HepG2 (cell line): Measurements from ENCODE around the gene SYNGR2. TPM values are rescaled to one million over a fixed set of nuclear protein-coding genes. Genes with fewer than 3 reads are reported as not detected.
A peak's percentile ranks its signal among the peaks of the same experiment; 100 is the strongest.

Experiments used
- AGO2 ChIP-seq: fragments of 200-400 bp; formaldehyde crosslinking; optimal IDR thresholded peaks from 2 replicates; pipeline ENCODE3; 2017; ENCODE audit warnings: mild to moderate bottlenecking, low read depth, low read length, moderate library complexity
- ATF7-NPFF ChIP-seq: sonication (generic); formaldehyde crosslinking; IDR thresholded peaks from 2 replicates; pipeline ENCODE4 v1.8.1; 2023; ENCODE audit warnings: mild to moderate bottlenecking, low read depth, missing genetic modification reagents, moderate library complexity
- ELF4 ChIP-seq: sonication (generic); formaldehyde crosslinking; IDR thresholded peaks from 2 replicates; pipeline ENCODE4 v1.5.0; 2020; ENCODE audit warnings: missing genetic modification reagents, mild to moderate bottlenecking, moderate library complexity, borderline replicate concordance
- KDM5A ChIP-seq: fragments of 200-600 bp; sonication (generic); IDR thresholded peaks from 2 replicates; pipeline ENCODE4 v1.7.0; 2018; ENCODE audit warnings: antibody characterized with exemption, mild to moderate bottlenecking, low read length, borderline replicate concordance
- MAFG ChIP-seq: sonication (generic); formaldehyde crosslinking; IDR thresholded peaks from 2 replicates; pipeline ENCODE4 v1.5.1; 2020; ENCODE audit warnings: mild to moderate bottlenecking, missing genetic modification reagents
- MED13 ChIP-seq: sonication (generic); formaldehyde crosslinking; IDR thresholded peaks from 2 replicates; pipeline ENCODE4 v1.5.0; 2020; ENCODE audit warnings: missing genetic modification reagents
- MEF2D ChIP-seq: sonication (generic); formaldehyde crosslinking; IDR thresholded peaks from 2 replicates; pipeline ENCODE4 v1.5.1; 2020; ENCODE audit warnings: mild to moderate bottlenecking, missing genetic modification reagents
- NAIF1 ChIP-seq: sonication (generic); formaldehyde crosslinking; IDR thresholded peaks from 2 replicates; pipeline ENCODE4 v1.5.0; 2020; ENCODE audit warnings: mild to moderate bottlenecking, missing genetic modification reagents, borderline replicate concordance
- NCOA5 ChIP-seq: sonication (generic); formaldehyde crosslinking; IDR thresholded peaks from 2 replicates; pipeline ENCODE4 v1.4.0; 2020; ENCODE audit warnings: missing genetic modification reagents
- NR2C2 ChIP-seq: sonication (generic); formaldehyde crosslinking; IDR thresholded peaks from 2 replicates; pipeline ENCODE4 v1.4.0; 2020; ENCODE audit warnings: missing genetic modification reagents, mild to moderate bottlenecking, moderate library complexity, borderline replicate concordance
- NR2F2 ChIP-seq: IDR thresholded peaks from 2 replicates; pipeline ENCODE4 v1.6.1; 2012; ENCODE audit warnings: low read depth, inconsistent platforms, borderline replicate concordance
- PITX1 ChIP-seq: sonication (generic); formaldehyde crosslinking; IDR thresholded peaks from 2 replicates; pipeline ENCODE4 v1.5.1; 2020; ENCODE audit warnings: mild to moderate bottlenecking, missing genetic modification reagents
- POLR2AphosphoS5 ChIP-seq: IDR thresholded peaks from 2 replicates; pipeline ENCODE4 v1.6.1; 2012; ENCODE audit warnings: low read depth, low read length
- SAP130 ChIP-seq: IDR thresholded peaks from 2 replicates; pipeline ENCODE4 v1.6.1; 2016; ENCODE audit warnings: low read depth
- TBX2 ChIP-seq: sonication (generic); formaldehyde crosslinking; IDR thresholded peaks from 2 replicates; pipeline ENCODE4 v1.5.0; 2020; ENCODE audit warnings: missing genetic modification reagents, mild to moderate bottlenecking, borderline replicate concordance
- TEAD3 ChIP-seq: optimal IDR thresholded peaks from 2 replicates; pipeline ENCODE3; 2016; ENCODE audit warnings: borderline replicate concordance
- TP53 ChIP-seq: sonication (generic); formaldehyde crosslinking; conservative IDR thresholded peaks from 2 replicates; pipeline ENCODE4 v1.4.0; 2020; ENCODE audit warnings: missing genetic modification reagents
- ZBTB42 ChIP-seq: sonication (generic); formaldehyde crosslinking; IDR thresholded peaks from 2 replicates; pipeline ENCODE4 v1.5.0; 2020; ENCODE audit warnings: mild to moderate bottlenecking, missing genetic modification reagents
- ZNF331 ChIP-seq: sonication (generic); formaldehyde crosslinking; IDR thresholded peaks from 2 replicates; pipeline ENCODE4 v1.4.0; 2020; ENCODE audit warnings: missing genetic modification reagents
- ZNF337 ChIP-seq: sonication (generic); formaldehyde crosslinking; IDR thresholded peaks from 2 replicates; pipeline ENCODE4 v1.5.1; 2020; ENCODE audit warnings: missing genetic modification reagents, low read depth, mild to moderate bottlenecking, borderline replicate concordance
- ZNF431 ChIP-seq: sonication (generic); formaldehyde crosslinking; IDR thresholded peaks from 2 replicates; pipeline ENCODE4 v1.9.0; 2022; ENCODE audit warnings: missing genetic modification reagents, low read depth, mild to moderate bottlenecking, borderline replicate concordance
- ZNF501 ChIP-seq: sonication (generic); formaldehyde crosslinking; IDR thresholded peaks from 2 replicates; pipeline ENCODE4 v1.5.1; 2020; ENCODE audit warnings: mild to moderate bottlenecking, moderate library complexity, missing genetic modification reagents
- ZNF629 ChIP-seq: sonication (generic); formaldehyde crosslinking; conservative IDR thresholded peaks from 2 replicates; pipeline ENCODE4 v1.5.0; 2020; ENCODE audit warnings: missing genetic modification reagents
- ZNF639 ChIP-seq: conservative IDR thresholded peaks from 2 replicates; pipeline ENCODE4 v1.6.1; 2018; ENCODE audit warnings: missing genetic modification reagents
- ZNF703 ChIP-seq: sonication (generic); formaldehyde crosslinking; IDR thresholded peaks from 2 replicates; pipeline ENCODE4 v1.5.1; 2020; ENCODE audit warnings: missing genetic modification reagents, mild to moderate bottlenecking, moderate library complexity, borderline replicate concordance
- polyA plus RNA-seq, 8 experiments: library from polyadenylated mRNA; depleted of rRNA in 3 of 8; stranded (reverse) in 7 of 8; unstranded in 1 of 8; fragments of >200 nt; fragmentation: Illumina TruSeq in 4 of 8; extraction: Trizol in 4 of 8; gene quantifications; 2 replicates each; pipeline versions ENCODE4 v1.2.1 to v1.2.3, GENCODE V29; 2011 to 2016; ENCODE audit warnings: low read depth in 4 of 8, missing spikeins in 1 of 8, mixed read lengths in 1 of 8; ENCODE audit not compliant: insufficient read depth in 1 of 8
- total RNA-seq, 5 experiments: library from RNA; depleted of rRNA; stranded (reverse); fragments of >200 nt; fragmentation: Illumina TruSeq; extraction: Trizol; gene quantifications; 2 replicates each; pipeline ENCODE4 v1.2.3, GENCODE V29; 2016; ENCODE audit warnings: low read depth in 1 of 5
- TF ChIP-seq, protein P1 (sequence below): IDR thresholded peaks from 2 replicates; pipeline ENCODE4 v1.6.1; 2012; ENCODE audit warnings: low read length, improper control_type of control experiment

The SYNGR2 gene
- total and polyA plus RNA-seq, 2 of the 13 experiments (the other 11 are each of a cell fraction or from before 2014, with no cell fraction given), result 46.7 to 170 TPM

DNA sequence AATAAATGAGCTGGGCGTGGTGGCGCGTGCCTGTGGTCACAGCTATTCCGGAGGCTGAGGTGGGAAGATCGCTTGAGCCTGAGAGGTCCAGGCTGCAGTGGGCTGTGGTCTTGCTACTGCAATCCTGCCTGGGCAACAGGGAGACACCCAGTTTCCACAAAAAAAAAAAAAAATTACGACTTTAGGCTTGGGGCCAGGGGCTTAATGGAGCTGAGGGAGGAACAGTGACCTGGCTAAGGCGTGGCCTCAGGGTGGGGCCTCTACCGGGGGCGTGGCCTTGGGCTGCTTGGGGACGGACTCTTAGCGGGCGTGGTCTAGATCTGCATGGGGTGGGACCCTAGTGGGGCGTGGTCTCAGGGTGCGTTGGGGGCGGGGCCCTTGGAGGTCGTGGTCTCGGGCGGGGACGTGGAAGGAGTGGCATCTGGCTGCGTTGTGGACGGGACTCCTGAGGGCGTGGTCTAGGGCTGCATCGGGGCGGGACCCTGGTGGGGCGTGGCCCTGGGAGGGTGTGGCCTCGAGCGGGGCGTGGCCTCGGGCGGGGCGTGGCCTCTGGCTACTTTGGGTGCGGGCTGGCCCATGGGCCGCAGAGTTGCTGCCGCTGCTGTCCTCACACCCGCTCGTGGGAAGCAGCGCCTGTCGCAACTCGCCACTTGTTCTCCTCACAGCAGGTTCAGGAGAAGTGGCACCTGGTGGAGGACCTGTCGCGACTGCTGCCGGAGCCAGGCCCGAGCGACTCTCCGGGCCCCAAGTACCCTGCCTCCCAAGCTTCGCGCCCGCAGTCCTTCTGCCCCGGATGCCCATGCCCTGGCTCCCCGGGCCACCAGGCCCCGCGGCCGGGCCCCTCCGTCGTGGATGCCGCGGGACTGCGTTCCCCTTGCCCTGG lies 28.0 kb upstream of the SYNGR2 start (continued):
- TF ChIP-seq TBX2 (CRISPR knock-in tag), result no peak
- TF ChIP-seq MAFG (CRISPR knock-in tag), result no peak
- peak; percentile 64; the same call in 1 of the 2 replicates for TF ChIP-seq PITX1 (CRISPR knock-in tag)
- TF ChIP-seq ATF7-NPFF (CRISPR knock-in tag), result 0 out of 2 replicates have a peak, but pooled peaks have one; percentile 43
- no peak for TF ChIP-seq ZNF629 (CRISPR knock-in tag)
- no peak for TF ChIP-seq TP53 (CRISPR knock-in tag)
- no peak; the same call in none of the 2 replicates for TF ChIP-seq MEF2D (CRISPR knock-in tag)
- TF ChIP-seq, protein P1, sequence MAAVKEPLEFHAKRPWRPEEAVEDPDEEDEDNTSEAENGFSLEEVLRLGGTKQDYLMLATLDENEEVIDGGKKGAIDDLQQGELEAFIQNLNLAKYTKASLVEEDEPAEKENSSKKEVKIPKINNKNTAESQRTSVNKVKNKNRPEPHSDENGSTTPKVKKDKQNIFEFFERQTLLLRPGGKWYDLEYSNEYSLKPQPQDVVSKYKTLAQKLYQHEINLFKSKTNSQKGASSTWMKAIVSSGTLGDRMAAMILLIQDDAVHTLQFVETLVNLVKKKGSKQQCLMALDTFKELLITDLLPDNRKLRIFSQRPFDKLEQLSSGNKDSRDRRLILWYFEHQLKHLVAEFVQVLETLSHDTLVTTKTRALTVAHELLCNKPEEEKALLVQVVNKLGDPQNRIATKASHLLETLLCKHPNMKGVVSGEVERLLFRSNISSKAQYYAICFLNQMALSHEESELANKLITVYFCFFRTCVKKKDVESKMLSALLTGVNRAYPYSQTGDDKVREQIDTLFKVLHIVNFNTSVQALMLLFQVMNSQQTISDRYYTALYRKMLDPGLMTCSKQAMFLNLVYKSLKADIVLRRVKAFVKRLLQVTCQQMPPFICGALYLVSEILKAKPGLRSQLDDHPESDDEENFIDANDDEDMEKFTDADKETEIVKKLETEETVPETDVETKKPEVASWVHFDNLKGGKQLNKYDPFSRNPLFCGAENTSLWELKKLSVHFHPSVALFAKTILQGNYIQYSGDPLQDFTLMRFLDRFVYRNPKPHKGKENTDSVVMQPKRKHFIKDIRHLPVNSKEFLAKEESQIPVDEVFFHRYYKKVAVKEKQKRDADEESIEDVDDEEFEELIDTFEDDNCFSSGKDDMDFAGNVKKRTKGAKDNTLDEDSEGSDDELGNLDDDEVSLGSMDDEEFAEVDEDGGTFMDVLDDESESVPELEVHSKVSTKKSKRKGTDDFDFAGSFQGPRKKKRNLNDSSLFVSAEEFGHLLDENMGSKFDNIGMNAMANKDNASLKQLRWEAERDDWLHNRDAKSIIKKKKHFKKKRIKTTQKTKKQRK, result no peak
- 0 out of 2 replicates have a peak, but pooled peaks have one; percentile 10 for TF ChIP-seq ZNF331 (CRISPR knock-in tag)
- peak; percentile 83; the same call in 1 of the 2 replicates for TF ChIP-seq ZNF501 (CRISPR knock-in tag)
- TF ChIP-seq ZNF431 (CRISPR knock-in tag), result no peak
- no peak for TF ChIP-seq NR2F2
- 0 out of 2 replicates have a peak, but pooled peaks have one; percentile 40 for TF ChIP-seq ZNF337 (CRISPR knock-in tag)
- no peak for TF ChIP-seq NCOA5 (CRISPR knock-in tag)
- TF ChIP-seq MED13, result no peak
- no peak for TF ChIP-seq POLR2AphosphoS5
- TF ChIP-seq NAIF1 (CRISPR knock-in tag), result no peak
- no peak for TF ChIP-seq ZBTB42 (CRISPR knock-in tag)
- TF ChIP-seq KDM5A, result no peak
- TF ChIP-seq SAP130 (CRISPR knock-in tag), result peak; percentile 54
- TF ChIP-seq ZNF639 (CRISPR knock-in tag), result no peak
- TF ChIP-seq ZNF703 (CRISPR knock-in tag), result no peak
- peak; percentile 26 for TF ChIP-seq AGO2
- no peak for TF ChIP-seq ELF4 (CRISPR knock-in tag)
- no peak for TF ChIP-seq NR2C2 (CRISPR knock-in tag)
- peak; percentile 30 for TF ChIP-seq TEAD3 (CRISPR knock-in tag)
